NCI-H510A treated with DMSO at 0.1 percent for 48 hours (cell line): ENCODE data around the gene DTNB.
A peak's percentile ranks its signal among the peaks of the same experiment; 100 is the strongest.
"Not testable (repeated sequence)": the region's sequence is repeated elsewhere in the genome, so short reads cannot be mapped to it uniquely, and the experiment has no call there.

Experiments used
- DNase-seq: peaks from one replicate; lab custom pipeline; 2025; lab: John Stamatoyannopoulos, UW

DTNB gene

DNA sequence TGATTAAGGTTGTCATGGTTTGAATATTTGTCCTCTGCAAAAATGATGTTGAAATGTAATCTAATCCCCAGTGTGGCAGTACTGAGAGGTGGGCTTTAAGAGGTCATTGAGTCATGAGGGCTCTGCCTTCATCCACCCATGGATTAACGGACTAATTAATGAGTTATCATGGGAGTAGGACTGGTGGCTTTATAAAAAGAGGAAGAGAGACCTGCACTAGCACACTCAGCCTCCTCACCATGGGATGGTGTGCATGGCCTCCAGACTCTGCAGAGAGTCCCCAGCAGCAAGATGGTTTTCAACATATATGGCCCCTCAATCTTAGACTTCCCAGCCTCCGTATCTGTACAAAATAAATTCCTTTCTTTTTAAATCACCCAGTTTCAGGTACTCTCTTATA lies 41.0 kb downstream of the DTNB start:
- DNase-seq, result no peak

- no peak for DNase-seq
Measured at GRCh38 chr2:25624635-25625034, 48.7 kb downstream of the DTNB start.

DNA sequence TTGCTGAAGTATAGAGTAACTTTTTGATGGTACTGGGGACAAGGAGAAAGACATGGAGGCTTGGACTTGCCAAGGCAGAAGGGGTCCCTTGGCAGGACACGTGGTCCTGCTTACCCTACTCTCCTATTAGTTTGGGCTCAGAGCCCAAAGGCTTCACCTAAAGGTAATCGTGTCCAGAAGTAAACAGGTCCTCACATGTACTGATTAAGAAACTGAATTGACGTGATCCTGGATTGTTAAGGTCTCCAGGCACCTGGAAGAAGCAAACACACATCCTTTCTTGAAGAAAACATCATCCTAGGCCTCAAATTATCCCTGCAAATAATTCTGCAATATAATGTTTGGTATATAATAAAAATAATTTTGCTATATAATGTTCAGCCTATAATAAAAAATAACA lies 50.0 kb downstream of the DTNB start:
- no peak for DNase-seq

DNA sequence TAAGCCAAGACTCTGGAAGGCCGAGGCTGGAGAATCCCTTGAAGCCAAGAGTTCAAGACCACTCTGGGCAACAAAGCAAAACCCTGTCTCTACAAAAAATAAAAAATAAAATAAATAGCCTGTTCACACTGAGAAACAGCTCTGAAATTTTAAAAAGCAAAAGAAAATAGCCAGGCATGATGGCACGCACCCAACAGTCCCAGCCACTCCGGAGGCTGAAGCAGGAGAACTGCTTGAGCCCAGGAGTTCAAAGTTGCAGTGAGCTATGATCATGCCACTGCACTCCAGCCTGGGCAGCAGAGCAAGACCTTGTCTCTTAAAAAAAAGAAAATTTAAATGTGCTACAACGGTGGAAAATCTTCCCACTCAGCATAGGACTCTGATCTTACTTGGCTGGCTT lies 52.7 kb downstream of the DTNB start:
- no peak for DNase-seq

DNA sequence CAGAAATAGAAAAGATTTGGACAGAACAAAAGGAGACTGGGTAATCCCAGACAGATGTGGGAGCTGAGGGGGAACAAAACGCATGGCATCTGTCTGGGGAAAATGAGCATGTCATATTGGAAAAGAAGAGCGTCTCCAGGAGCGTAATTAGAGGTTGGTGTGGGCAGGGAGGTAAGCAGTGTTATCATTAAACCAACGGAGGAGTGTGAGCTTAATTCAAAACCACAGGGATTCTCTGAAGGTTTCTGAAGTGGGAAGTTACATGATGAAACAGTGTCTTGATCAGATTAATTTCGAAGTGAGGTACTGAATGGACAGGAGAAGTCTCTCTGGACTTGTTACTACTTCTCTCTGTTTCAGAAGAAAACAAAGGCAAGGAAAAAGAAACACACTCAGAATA lies 53.3 kb downstream of the DTNB start:
- no peak for DNase-seq

DNA sequence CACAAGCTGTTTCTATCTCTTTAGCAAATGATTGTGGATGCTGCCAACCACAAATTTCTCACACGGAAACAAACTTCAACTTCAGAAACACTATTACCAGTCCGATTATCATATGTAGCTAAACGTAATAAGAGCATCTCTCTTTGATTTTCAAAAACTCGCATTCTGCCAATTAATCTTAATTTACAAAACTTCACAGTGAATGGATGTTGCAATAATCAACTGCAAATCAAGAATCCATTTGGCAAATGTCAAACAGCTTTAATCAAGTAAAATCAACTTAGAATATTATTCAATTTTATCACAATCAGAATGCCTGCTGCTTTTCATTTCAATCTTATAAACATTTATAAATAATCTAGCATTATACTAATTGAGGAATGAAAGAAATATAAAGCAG lies 54.2 kb downstream of the DTNB start:
- DNase-seq, result no peak

DNA sequence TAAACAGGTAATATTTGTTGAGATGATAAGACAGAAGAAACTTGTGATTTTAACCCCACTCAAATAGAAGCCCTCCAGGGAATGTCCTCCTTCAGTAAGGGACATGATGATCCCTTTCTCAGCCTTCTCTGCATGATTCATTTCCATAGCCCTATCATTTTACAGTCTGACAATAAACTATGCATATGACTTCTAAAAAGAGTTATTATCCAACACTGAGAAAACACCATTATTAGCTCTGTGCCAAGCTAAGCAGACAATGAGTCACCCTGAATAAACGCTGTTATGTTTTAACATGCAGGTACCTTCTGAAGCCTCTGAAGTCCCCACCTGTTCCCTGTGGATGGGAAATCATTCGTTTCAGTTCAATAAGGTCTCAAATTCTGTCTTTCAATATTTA lies 54.7 kb downstream of the DTNB start:
- peak; percentile 41 for DNase-seq

DNA sequence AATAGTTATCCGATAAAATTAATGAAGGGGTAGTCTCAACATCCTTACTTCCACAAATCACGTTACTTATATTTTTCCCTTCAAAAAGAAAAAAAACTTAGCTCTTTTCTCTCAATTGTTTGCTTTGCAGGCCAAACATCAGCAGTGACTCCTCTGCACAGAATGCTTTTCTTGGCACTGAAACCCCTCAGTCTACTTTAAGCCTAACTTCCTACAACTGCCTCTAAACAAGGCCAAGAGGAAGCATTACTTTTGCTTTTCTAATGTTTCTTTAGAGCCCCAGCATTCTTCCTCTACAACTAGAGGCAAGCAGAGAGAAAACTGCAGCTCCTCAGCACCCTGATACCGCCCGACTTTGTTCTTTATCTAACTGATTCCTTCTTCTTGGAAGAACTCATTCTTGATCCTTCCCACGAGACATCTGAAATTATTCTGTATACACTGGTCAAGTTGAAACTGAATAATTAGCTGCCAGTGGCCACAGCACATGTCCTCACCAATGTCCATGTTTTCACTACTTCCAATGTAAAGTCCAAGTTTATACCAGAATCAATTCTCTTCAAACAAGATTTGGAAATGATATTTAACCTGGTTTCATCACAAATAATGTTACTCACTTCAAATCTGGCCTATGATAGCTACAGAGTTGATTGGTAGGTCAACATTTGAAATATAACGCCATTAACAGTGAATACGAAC lies 55.3 kb downstream of the DTNB start:
- DNase-seq, result no peak

DNA sequence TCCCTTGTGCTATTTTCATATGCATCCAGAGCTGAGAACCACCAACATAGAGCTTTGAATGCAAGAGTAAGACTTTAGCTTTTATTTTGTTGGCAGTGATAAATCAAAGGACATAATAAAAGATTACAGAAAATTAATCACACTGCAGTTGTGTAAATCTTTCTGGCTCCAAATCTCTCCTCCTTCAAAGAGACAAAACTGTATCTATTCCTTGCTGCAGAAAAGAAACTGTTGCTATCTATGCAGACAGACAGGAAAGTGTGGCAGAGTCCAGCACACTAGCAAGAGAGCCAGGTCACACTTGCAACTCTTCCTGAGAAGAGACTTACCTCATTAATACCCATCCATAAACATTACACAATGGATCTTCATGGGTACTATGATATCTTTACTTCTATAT lies 57.5 kb downstream of the DTNB start:
- no peak for DNase-seq

- DNase-seq, result no peak
Measured at GRCh38 chr2:25615386-25615785, 58.0 kb downstream of the DTNB start.

DNA sequence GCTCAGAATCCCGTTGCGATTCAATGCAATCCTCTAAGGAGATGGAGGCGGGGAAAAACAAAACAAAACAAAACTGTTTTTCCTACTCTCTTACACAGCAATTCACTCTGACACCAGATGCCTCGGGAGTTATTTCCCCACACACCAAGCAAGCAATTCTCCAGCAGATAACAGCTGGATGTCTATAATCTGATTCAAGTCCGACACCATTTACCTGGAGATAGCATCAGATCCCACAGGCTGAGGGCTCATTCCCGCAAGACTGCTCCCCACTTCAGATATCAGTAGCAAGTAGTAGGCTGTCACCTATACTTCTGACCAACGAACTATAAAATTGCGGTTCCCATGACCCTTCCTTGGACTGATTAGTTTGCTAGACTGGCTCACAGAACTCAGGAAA lies 58.7 kb downstream of the DTNB start:
- no peak for DNase-seq

- no peak for DNase-seq
Measured at GRCh38 chr2:25608718-25609117, 64.7 kb downstream of the DTNB start.

DNA sequence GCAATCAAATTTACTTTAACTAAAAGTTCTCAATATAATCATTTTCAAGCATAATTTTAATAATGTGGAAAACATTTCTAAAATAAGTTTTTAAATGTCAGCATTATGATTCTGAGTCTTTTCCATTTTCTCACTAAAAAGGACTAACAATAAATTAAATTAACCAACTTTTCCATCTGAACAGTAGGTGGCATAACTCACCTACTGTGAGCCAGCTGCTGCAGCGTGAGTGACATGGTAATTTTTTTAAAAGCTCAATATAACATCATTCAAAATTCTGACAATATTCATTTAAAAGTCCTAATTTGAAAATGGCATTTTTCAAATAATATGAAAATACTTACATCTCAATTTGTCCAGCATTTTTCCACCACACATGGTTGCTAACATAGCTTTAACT lies 66.5 kb downstream of the DTNB start:
- peak; percentile 40 for DNase-seq

DNA sequence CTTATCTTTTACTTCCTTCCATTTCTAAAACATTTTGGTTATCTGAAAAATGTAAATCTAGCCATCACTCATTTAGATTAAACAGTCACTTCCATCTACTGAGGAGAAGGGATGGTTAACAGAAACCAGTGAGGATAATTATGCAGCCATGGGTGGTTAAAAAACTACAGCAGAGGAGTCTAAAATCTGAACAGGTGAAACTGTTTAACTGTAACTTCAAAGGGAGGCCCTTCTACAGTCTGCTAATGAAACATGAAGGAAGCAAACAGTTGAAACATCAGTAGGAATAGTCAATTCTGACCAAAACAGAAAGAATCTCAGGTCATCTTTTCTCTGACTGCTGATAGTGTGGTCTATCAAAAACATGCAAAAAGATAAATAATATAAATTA lies 71.0 kb downstream of the DTNB start:
- DNase-seq, result no peak

- DNase-seq, result not testable (repeated sequence)
Measured at GRCh38 chr2:25601711-25602332, 71.6 kb downstream of the DTNB start.

- no peak for DNase-seq
Measured at GRCh38 chr2:25598911-25599310, 74.5 kb downstream of the DTNB start.

DNA sequence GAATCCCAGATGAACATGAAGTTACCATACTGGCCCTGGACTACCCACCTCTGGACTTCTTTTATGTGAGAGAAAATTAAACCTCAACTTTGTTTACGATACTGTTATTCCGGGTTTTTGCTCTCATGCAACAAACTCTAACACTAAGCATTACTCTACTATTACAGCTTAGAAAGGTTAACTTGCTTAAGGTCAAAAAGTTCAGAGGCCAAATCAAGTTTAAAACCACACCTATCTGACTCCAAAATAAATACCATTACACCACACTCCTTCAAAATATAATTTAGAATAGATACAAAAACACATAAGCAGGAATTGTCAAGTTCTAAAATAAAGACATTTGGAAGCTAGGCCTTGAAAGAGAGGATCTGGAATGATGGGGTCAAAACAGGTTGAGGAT lies 75.0 kb downstream of the DTNB start:
- no peak for DNase-seq

GRCh38 chr2:25597881-25598280 lies 75.5 kb downstream of the DTNB start:
- DNase-seq, result no peak

GRCh38 chr2:25596516-25597244 lies 76.7 kb downstream of the DTNB start:
- DNase-seq, result no peak

- no peak for DNase-seq
Measured at GRCh38 chr2:25595393-25595792, 78.0 kb downstream of the DTNB start.

DNA sequence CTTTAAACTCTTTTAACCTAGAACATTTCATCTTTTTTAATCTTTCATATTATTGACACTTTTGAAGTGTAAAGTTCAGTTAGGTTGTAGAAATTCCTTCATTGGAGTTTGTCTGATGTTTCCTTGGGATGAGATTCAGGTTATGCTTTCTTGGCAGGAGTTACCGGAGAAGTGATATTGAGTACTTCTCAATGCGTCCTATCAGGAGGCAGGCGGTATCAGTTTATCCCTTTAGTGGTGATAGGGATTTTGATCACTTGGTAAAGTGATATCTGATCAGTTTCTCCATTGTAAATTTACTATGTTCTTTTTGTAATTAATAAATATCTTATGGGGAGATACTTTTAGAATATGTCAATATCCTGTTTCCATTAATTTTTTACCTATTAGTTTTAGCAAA lies 78.4 kb downstream of the DTNB start:
- no peak for DNase-seq

DNA sequence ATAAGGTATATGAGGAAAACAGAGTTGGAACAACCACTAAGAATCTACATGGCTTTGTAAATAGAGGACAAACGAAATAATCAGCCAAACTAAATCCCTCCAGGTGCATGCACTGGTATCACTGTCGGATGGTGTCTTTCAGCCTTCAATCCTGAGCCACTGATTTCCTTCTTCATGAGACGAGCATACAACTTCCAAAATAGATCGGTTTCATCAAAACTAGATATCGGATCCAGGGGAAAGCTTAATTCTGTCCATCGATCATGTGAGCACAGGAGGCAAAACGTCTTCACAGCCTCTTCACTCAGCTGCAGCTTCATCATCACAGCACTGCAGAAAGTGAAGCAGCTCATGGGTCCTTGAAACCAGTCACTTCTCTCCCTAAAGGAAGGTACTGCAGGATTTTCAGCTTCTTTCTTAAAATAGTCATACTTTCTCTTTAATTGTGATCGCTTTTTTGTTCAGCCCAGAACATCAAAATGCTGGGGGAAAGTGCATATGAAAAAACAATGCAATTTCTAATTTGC lies 80.5 kb downstream of the DTNB start:
- no peak for DNase-seq

DNA sequence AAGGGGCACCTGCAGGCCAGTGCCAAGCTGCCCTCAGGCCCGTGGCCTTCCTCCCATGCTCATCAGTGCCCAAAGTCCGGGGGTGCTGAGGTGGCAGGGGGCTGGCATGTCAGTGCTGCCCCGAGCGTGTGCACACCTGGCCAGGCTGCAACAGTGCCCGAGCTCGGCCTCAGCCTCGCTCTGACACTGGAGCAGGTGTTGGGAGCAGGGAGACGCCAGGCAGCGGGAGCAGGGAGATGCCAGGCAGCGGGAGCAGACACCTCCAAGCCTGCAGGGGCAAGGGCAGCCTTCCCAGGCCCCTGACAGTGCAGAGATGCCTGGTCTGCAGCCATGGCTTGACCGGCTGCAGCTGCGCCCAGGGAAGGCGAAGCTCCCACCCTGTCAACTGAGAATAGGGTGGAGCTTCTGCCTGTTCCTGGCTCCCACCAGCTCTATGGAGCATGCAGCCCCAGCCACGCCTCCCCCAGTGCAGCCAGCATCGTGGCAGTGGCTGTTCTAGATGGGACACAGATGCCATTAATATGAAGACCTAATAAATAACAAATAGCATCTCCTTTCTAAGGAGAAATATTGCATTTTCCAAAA lies 82.4 kb downstream of the DTNB start:
- DNase-seq, result no peak
